Panc1 (cell line): ENCODE data around the gene C19orf53.

Experiments
- POLR2AphosphoS5 ChIP-seq: IDR thresholded peaks from 2 replicates; pipeline ENCODE4 v1.6.1; 2012; ENCODE audit warnings: mild to moderate bottlenecking, low read depth, low read length, moderate library complexity
- TF ChIP-seq, protein P1 (sequence below): fragments of 450-650 bp; IDR thresholded peaks from 2 replicates; pipeline ENCODE4 v1.5.1; 2017; ENCODE audit warnings: mild to moderate bottlenecking

GRCh38 chr19:13734751-13735150 is 39.5 kb upstream of the C19orf53 start:
- TF ChIP-seq, protein P1, sequence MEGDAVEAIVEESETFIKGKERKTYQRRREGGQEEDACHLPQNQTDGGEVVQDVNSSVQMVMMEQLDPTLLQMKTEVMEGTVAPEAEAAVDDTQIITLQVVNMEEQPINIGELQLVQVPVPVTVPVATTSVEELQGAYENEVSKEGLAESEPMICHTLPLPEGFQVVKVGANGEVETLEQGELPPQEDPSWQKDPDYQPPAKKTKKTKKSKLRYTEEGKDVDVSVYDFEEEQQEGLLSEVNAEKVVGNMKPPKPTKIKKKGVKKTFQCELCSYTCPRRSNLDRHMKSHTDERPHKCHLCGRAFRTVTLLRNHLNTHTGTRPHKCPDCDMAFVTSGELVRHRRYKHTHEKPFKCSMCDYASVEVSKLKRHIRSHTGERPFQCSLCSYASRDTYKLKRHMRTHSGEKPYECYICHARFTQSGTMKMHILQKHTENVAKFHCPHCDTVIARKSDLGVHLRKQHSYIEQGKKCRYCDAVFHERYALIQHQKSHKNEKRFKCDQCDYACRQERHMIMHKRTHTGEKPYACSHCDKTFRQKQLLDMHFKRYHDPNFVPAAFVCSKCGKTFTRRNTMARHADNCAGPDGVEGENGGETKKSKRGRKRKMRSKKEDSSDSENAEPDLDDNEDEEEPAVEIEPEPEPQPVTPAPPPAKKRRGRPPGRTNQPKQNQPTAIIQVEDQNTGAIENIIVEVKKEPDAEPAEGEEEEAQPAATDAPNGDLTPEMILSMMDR, result no peak
- TF ChIP-seq POLR2AphosphoS5, result no peak
